Iris pigment epithelial cell (primary cell): ENCODE data around the gene MAFG.
A peak's percentile ranks its signal among the peaks of the same experiment; 100 is the strongest.

Experiments
- DNase-seq: peaks from one replicate; pipeline ENCODE4 v3.0.0-alpha.2; 2011; ENCODE audit warnings: low read depth

The MAFG gene

GRCh38 chr17:81939881-81940385, 12.4 kb upstream of the MAFG start:
- no peak for DNase-seq

- no peak for DNase-seq
Observed at GRCh38 chr17:81939218-81939617, 11.7 kb upstream of the MAFG start.

GRCh38 chr17:81935709-81936084, 8.2 kb upstream of the MAFG start:
- no peak for DNase-seq

GRCh38 chr17:81934850-81935708, 7.5 kb upstream of the MAFG start:
- no peak for DNase-seq

- no peak for DNase-seq
Observed at GRCh38 chr17:81934098-81934757, 6.7 kb upstream of the MAFG start.

- no peak for DNase-seq
Observed at GRCh38 chr17:81933178-81933699, 5.7 kb upstream of the MAFG start.

GRCh38 chr17:81932333-81932983, 4.9 kb upstream of the MAFG start:
- DNase-seq = no peak

- DNase-seq = no peak
Observed at GRCh38 chr17:81931557-81932332, 4.2 kb upstream of the MAFG start.

- DNase-seq = no peak
Observed at GRCh38 chr17:81931189-81931556, 3.6 kb upstream of the MAFG start.

GRCh38 chr17:81930142-81931125, 2.9 kb upstream of the MAFG start:
- DNase-seq = no peak

GRCh38 chr17:81929253-81930141, 2.0 kb upstream of the MAFG start:
- no peak for DNase-seq

- DNase-seq = no peak
Observed at GRCh38 chr17:81928544-81929252, 1.2 kb upstream of the MAFG start.

GRCh38 chr17:81927152-81927652, 333 bp downstream of the MAFG start:
- no peak for DNase-seq

GRCh38 chr17:81926451-81927151, 934 bp downstream of the MAFG start:
- DNase-seq = peak; percentile 70

GRCh38 chr17:81925860-81926450, 1.6 kb downstream of the MAFG start:
- no peak for DNase-seq

GRCh38 chr17:81924557-81925532, 2.7 kb downstream of the MAFG start:
- no peak for DNase-seq
